GM21360 (cell line): ENCODE results near the gene CD6.
"Not testable (repeated sequence)": the region's sequence is repeated elsewhere in the genome, so short reads cannot be mapped to it uniquely, and the experiment has no call there.

ENCODE experiments used
- ATAC-seq: cut with Tn5 transposase; IDR thresholded peaks from one replicate; pipeline ENCODE4 v1.9.1; 2021; ENCODE audit warnings: mild to moderate bottlenecking, moderate library complexity; ENCODE audit not compliant: unreplicated experiment

Gene CD6

DNA sequence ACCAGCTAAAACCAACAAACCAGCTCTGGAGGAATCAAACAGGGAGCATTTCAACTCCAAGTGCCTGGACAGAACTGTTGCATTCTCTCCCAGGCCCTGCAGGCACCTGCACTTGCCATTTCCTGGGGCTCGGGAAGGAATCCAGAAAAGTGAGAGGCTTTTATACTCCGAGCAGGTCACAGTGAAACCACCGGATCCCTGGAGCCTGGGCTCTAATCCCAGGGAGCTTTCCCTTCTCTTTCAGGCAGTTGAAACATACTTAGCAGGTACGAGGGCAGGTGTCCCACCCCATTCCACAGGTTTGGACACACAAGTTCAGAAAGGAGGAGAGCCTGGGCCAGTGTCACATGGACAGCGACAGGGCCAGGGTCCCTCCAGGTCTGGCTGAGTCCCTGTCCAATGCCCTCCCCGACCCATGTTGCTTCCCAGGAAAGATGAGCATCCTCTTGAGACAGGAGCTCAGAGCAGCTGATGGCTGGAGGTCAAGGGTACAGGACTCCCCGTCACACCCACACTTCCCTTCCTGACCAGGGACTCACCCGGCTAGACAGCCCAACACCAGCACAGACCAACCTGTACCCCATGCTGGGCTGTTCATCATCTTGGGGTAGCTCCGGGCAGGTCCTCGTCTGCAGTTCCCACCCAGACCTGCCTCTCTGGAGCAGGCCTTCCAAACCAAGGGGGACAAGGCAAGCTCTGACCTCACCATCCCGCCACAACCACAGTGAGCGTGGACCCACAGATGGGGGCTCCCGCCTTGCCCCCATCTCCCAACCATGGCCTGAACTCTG lies 80.9 kb downstream of the CD6 start:
- no peak for ATAC-seq

GRCh38 chr11:61053191-61053590 lies 81.7 kb downstream of the CD6 start:
- ATAC-seq: no peak

DNA sequence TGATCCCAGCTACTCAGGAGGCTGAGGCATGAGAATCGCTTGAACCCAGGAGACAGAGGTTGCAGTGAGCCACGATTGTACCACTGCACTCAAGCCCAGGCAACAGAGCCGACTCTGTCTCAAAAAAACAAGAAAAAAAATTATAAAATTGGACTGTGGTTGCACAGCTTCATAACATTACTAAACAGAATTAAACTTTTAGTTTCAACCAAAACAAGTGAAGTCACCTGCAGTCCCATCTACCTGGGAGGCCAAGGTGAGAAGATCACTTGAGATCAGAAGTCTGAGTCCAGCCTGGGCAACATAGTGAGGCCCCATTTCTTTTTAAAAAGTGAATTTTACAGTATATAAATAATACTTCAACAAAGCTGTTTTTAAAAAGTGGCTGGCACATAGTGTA lies 83.0 kb downstream of the CD6 start:
- ATAC-seq: no peak

DNA sequence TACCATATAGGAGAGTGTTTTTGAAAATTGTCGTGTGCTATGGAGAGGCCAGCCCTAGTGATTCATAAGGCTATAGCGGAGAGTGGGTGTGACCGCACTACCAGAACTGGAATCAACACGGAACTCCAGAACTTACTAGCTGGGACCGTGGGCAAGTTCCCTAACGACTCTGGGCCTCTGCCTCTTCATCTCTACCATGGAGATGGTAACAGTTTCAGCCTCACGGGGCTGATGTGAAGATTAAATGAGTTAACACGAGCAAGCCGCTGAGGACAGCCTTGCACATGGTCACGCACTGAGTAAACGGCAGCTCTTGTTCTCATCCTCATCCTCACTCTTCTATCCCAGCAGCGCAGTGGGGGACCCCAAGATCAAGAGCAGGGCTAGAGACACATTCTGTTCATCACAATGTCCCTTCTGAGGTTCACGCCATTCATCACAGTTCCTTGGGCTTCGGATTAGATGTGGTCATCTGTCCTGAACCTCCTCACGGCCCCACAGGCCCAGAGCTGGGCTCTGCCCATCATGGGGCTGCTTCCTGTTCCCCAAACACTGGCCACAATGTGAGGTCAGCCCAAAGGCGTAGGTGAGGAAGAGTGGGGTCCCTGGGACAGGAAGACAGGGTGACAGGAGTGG lies 83.6 kb downstream of the CD6 start:
- no peak for ATAC-seq

DNA sequence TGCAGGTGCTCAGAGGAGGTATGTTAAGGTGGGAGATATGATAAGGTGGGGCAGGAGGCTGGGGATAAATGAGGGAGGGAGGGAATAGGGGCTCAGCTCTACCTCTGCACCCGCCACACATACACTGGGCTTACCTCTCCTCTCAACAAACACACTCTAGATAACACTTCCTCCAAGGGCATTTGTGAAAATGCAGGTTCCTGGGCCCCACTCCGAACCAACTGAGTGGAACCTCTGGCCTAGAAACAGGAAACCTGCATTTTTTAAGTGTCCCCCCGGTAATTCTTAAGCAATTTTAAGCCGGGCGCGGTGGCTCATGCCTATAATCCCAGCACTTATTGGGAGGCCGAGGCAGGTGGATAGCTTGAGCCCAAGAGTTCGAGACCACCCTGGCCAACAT lies 84.3 kb downstream of the CD6 start:
- no peak for ATAC-seq

GRCh38 chr11:61056571-61056970 lies 85.1 kb downstream of the CD6 start:
- ATAC-seq: no peak

DNA sequence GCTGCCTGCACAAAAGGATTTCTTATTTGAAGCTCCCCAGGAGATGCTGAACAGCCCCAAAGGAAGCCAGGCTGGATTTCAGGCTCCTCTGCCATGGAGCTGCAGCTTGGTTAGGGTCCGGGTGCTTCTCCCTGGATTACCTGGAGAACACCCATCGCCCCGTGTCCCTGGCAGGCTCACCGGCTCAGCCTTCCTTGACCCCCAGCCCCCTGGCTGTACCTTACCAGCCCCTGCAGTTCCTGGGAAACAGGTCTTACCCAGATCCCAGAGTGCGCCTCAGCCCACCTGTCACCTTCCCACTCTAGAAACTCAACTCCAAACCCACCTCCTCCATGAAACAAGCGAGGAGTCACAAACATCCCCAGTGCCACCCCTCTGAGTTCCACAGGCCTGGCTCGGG lies 85.5 kb downstream of the CD6 start:
- no peak for ATAC-seq

- ATAC-seq: no peak
Observed at GRCh38 chr11:61057615-61058014, 86.1 kb downstream of the CD6 start.

- no peak for ATAC-seq
Observed at GRCh38 chr11:61058583-61059259, 87.2 kb downstream of the CD6 start.

GRCh38 chr11:61059260-61059752 lies 87.8 kb downstream of the CD6 start:
- ATAC-seq: no peak

DNA sequence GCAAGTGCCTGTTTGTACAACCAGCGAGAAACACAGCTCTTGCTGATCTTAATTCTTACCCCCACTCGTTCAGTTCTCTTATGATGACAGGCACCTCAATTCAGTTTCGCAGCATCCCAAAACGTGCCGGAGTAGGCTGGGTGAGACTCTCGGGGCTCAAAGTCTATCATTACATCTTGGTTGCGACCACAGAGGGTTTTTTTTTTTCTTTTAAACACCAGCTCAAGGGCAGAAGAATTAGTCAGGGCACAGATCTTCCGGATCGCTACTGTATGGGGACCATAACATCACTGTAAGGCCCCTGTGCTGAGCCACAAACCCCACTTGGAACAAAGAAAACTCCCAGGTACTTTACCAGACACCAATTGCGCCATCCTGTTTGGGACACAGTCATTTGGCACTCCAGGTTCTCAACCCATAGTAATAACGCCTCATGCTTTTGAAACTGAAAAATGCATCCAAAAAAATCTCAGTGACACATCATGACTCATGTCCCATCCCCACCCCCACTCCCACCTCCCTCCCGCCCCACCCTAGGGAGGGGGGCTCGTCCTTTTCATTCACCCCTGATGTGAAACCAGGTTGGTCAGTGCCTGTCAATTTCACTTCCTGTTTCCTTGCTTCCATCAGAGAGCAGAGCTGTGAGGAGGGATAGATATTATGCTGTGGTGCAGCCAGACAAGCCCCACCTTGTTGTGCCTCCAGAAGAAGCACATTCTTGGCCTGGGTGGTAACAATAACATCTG lies 89.8 kb downstream of the CD6 start:
- peak; percentile 83 for ATAC-seq

- ATAC-seq: no peak
Observed at GRCh38 chr11:61062181-61062930, 90.9 kb downstream of the CD6 start.

- not testable (repeated sequence) for ATAC-seq
Observed at GRCh38 chr11:61065236-61065635, 93.8 kb downstream of the CD6 start.

GRCh38 chr11:61065955-61066638 lies 94.6 kb downstream of the CD6 start:
- ATAC-seq: no peak

DNA sequence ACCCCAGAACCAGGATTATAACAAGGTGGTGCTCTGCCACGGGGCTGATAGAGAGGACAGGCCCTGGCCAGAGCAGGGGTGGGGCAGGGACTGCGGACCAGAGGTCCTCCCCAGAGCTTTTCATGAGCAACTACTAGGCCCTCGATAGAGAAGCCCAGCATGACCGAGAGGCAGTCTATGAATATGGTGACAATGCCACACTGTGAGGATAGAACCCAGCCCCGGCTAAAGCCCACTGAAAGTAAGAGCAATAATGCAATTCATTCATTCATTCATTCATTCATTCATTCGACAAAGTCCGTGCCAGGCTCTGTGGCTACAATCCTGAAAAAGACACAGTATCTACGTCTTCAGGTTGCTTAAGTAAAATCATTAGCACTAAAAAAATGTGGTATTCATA lies 95.2 kb downstream of the CD6 start:
- no peak for ATAC-seq

- no peak for ATAC-seq
Observed at GRCh38 chr11:61067782-61068446, 96.4 kb downstream of the CD6 start.

- no peak for ATAC-seq
Observed at GRCh38 chr11:61068581-61068980, 97.1 kb downstream of the CD6 start.

DNA sequence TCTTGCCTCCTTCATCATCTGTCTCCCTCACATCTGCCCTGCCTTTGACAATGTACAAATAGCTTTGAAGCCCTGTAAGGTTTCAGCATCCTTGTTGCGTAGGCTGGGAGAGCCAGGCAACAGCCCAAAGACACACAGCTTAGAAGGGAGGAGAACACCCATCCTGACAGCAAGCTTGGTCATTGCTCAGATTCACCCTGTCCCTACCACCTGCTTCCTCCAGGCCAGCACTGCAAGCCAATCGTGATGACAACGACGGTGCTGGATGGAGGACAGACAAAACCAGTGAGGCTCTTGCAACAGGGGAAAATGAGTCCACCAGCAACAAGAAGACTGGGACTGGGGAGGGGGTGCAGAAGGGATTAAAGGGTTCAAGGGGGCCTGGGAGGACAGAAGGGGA lies 97.9 kb downstream of the CD6 start:
- no peak for ATAC-seq
